ENCODE measurements around the gene ZDHHC14.

DNA sequence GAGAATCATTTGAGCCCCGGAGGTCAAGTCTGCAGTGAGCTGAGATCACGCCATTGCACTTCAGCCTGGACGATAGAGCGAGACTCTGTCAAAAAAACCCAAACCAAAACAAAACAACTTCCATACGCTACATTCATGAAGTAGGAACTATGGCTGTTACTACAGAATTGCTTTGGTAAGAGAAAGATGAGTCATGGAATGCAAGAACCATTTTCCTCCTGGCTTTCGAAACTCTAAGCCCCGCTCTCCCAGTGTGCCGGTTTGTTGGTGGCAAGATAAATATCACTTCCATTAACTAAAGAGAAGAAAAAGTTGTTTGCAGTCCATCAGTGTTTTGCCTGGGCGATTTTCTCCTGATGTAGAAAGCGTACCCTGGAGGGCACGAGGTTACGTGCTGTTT, 61.3 kb downstream of the ZDHHC14 start:
- TF ChIP-seq, protein P1, sequence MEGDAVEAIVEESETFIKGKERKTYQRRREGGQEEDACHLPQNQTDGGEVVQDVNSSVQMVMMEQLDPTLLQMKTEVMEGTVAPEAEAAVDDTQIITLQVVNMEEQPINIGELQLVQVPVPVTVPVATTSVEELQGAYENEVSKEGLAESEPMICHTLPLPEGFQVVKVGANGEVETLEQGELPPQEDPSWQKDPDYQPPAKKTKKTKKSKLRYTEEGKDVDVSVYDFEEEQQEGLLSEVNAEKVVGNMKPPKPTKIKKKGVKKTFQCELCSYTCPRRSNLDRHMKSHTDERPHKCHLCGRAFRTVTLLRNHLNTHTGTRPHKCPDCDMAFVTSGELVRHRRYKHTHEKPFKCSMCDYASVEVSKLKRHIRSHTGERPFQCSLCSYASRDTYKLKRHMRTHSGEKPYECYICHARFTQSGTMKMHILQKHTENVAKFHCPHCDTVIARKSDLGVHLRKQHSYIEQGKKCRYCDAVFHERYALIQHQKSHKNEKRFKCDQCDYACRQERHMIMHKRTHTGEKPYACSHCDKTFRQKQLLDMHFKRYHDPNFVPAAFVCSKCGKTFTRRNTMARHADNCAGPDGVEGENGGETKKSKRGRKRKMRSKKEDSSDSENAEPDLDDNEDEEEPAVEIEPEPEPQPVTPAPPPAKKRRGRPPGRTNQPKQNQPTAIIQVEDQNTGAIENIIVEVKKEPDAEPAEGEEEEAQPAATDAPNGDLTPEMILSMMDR (conservative IDR thresholded peaks at IDR 0.05 in 1 of 2, IDR thresholded peaks at IDR 0.05 in 1 of 2; ENCODE audit: extremely low read depth in 1 of 2, insufficient read depth in 1 of 2, low read depth in 1 of 2, low read length in 2 of 2): no peak
- TF ChIP-seq EZH2 (IDR thresholded peaks at IDR 0.05; ENCODE audit: borderline replicate concordance, low read length): no peak
